Renal cortex interstitium (tissue), 15 donors: Measurements from ENCODE around the gene TRPM8. TPM values are rescaled to one million over a fixed set of nuclear protein-coding genes. Genes with fewer than 3 reads are reported as not detected.
"Not testable (repeated sequence)": the region's sequence is repeated elsewhere in the genome, so short reads cannot be mapped to it uniquely, and the experiment has no call there.

Experiments
- DNase-seq, 11 donors: peaks; one replicate each; pipeline ENCODE4 v3.0.0-alpha.2; 2013; ENCODE audit warnings: low read depth in 9 of 11, low spot score in 4 of 11; ENCODE audit errors: extremely low read depth in 1 of 11
- long read RNA-seq, 16 experiments: transcript quantifications; one replicate each; lab custom pipeline, GENCODE V29; 2026
- polyA plus RNA-seq, 3 donors: library from polyadenylated mRNA; unstranded; fragments of 120-200 nt; gene quantifications; one replicate each; pipeline ENCODE4 v1.2.1, GENCODE V29; 2013; ENCODE audit not compliant: insufficient read length in 3 of 3

TRPM8 gene
- under 1 TPM in 1 of 3 donors, not detected in 2; 0.56 TPM for polyA plus RNA-seq
- long read RNA-seq, donor 1: 0 reads
- long read RNA-seq, donor 2: 0 reads
- long read RNA-seq, donor 3: 0 reads
- long read RNA-seq, donor 4: 0 reads
- long read RNA-seq, donor 5: 0 reads
- long read RNA-seq, donor 6: 0 reads
- long read RNA-seq, donor 7: 0 reads
- long read RNA-seq, donor 8: 0 reads
- long read RNA-seq, donor 9: 0 reads
- long read RNA-seq, donor 10: 0 reads
- long read RNA-seq, donor 11: 0 reads
- long read RNA-seq, donor 12: 0 reads
- long read RNA-seq, donor 13: 0 reads
- long read RNA-seq, donor 14: 0 reads
- long read RNA-seq, donor 15: 0 reads
- long read RNA-seq, donor 16: 0 reads

DNA sequence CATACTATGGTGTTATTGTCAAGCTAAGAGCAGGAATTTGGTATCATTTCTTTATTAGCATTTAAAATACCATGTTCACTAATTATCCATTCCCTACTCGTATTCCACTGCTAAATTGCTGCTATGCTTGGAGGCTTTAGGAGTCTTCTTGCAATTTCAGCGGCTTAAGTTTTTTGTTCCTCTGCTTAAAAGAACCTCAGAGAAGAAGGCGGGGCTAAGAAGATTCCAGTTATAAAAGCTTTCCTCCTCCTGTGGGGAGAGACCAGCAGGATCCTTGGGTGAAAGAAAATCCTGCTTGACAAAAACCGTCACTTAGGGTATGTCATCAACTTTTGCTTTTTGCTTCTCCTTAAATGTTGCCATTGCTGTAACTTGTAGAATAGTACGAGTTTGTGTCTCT is at the start of gene TRPM8:
TRPM8 (plus strand) TSS at position 258 of the 400 bp plus-strand sequence. CDS start 9,165 bp downstream, outside the sequence.
- no peak for DNase-seq

DNA sequence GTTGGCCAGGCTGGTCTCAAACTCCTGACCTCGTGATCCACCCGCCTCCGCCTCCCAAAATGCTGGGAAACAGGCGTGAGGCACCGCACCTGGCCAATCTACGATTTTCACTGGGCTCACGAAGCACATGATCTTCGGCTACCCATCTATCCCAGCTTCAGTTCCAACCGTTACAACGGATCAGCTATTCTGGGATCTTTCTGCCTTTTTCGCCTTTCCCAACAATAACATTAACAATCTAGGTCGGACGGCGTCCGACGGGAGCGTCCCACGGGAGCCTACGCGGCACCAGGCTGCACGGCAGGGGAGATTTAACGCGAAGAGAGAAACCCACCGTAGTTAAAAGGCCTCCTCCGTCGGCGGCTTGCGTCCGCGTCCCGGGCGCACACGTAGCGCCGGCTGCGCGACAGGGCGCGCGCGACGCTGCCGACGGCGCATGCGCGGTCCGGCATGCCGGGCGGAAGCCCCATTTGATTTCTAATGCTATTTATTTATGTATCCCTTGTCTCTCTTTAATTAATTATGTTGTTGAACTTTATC is 49.1 kb upstream of the TRPM8 start, which contains the start of gene MSL3B:
MSL3B (minus strand) TSS at position 394 of the 540 bp plus-strand sequence.
- peak in 7 of 11 donors; percentile 12 to 33 (median 28) for DNase-seq

DNA sequence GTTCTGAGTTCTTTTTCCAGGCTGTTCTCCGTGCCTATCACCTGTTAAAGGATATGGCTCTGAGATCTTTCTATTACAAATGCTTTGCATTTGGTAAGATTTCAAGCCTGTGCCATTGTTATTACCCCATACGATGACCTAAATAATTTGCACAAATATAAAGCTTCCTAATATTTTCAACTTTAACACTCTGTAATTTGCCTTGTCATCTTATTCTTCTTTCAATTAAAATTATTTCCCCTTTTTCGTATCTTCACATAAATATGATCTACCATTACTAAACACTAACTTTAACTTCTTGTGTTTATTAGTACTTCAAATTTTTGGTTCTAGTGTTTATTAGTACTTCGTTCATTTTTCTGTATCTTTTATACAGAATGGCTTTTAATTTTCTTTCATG is 45.7 kb upstream of the TRPM8 start:
- DNase-seq: no peak

GRCh38 chr2:233872125-233872524 is 45.0 kb upstream of the TRPM8 start:
- DNase-seq: not testable (repeated sequence)

GRCh38 chr2:233882353-233882752 is 34.8 kb upstream of the TRPM8 start:
- DNase-seq: no peak

GRCh38 chr2:233892793-233893192 is 24.4 kb upstream of the TRPM8 start:
- no peak for DNase-seq

GRCh38 chr2:233896253-233896652 is 20.9 kb upstream of the TRPM8 start:
- not testable (repeated sequence) for DNase-seq

- DNase-seq: no peak
These were observed 15.8 kb upstream of the TRPM8 start for GRCh38 chr2:233901367-233901766.

DNA sequence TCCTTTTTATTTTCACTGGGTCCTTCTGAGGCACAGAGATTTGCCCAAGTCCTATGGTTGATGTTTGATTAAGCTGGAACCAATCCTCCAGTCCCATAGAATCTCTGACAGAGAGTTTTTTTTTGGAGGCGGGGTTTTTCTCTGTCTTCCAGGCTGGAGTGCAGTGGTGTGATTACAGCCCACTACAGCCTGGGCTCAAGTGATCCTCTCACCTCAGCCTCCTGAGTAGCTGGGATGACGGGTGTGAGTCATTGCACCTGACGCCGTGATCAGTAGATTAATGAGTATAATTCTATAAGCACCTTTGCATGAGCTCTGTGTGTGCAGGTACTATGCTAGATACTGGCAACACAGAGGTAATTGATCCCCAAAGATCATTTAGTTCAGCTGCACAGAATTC is 15.3 kb upstream of the TRPM8 start:
- DNase-seq: no peak

- no peak for DNase-seq
These were observed 11.2 kb upstream of the TRPM8 start for GRCh38 chr2:233905945-233906344.

- DNase-seq: no peak
These were observed 9.5 kb upstream of the TRPM8 start for GRCh38 chr2:233907627-233908026.

DNA sequence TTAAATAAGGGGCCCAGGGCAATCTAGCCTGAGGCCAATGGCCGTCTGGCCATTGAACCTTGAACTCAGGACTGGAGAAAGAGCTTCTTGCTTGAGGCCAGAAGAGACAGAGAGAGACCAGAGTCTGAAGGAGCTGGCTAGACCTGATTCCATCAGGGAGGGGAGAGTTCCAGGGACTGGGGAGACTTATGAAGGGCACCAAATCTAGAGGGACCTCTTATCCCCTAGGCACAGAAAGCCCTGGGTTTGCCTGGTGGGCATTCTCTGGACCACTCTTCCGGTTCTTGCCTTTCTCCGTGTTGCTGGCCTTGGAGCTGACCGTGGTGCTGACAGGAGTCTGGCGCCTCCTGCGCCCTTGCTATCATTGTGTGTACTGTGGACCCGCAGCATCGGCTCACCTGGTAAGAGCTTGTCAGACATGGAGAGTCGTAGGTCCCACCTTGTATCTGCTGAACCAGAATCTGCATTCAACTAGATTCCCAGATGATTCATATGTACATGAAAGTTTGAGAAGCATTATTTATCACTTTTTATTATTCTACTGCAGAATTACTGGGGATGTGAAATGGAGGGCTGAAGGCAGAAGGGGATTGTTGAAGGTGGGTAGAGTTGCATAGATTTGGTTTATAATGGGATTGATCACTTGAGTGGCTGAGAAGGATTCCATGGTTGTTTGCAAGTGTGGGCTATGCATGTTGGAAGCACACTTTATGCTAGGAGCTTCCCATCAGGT is 4.3 kb upstream of the TRPM8 start:
- DNase-seq: peak; percentile 19 to 63 (median 51)

DNA sequence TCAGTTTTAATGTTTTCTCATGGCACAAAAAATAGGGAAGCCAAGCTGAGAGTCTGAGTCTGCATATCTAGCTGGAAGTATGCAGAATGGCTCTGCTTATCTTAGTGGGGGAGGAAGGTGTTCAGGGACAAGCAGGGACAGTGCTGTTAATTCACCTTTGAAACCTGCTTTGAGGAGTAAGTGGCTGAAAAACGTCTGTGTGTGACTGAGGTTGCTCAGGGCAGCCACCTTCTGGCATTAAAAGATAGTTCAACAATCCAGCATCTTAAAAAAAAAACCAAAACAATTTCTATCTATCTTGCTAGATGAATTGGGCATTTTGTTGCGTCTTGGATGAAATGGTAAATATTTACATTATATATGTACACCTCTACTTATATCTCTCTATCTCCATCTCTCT is 2.0 kb upstream of the TRPM8 start:
- DNase-seq: no peak

DNA sequence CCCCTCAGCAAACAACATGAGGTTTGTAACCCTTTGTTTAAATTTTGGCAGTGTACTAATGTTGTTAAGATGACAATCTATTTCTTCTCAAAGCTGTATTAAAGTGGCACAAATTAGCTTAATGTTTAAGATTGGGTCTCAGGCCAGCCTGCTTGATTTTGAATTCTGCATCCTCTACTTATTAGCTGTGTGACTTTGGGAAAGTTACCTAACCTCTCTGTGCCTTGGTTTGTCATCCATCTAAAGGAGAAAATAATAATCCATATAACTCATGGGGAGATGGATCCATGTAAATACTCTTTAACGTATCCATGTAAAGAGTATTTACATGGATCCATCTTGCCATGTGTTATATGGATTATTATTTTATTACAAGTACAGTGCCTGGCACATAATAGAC is 2.1 kb downstream of the TRPM8 start:
- no peak for DNase-seq

DNA sequence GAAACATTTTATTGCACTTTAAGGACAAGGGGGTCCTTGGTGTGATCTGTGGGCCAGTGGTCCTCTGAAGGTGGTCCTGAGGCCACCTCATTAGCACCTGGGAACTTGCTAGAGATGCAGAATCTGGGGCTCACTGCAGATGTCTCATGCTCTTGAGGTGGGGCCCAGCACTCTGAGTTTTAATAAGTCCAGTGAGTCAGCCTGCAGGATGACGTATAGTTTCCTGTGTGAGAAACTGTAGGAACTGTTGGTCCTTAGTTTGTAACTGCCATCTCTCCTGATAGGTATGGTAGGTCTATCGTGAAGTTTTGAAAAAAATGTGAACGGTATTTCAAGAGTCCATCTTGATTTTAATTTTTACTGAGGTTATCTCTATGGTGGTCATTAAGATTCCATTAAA is 2.8 kb downstream of the TRPM8 start:
- DNase-seq: no peak

GRCh38 chr2:233922471-233922870 is 5.3 kb downstream of the TRPM8 start:
- no peak for DNase-seq

GRCh38 chr2:233925402-233925801 is 8.2 kb downstream of the TRPM8 start:
- no peak for DNase-seq

DNA sequence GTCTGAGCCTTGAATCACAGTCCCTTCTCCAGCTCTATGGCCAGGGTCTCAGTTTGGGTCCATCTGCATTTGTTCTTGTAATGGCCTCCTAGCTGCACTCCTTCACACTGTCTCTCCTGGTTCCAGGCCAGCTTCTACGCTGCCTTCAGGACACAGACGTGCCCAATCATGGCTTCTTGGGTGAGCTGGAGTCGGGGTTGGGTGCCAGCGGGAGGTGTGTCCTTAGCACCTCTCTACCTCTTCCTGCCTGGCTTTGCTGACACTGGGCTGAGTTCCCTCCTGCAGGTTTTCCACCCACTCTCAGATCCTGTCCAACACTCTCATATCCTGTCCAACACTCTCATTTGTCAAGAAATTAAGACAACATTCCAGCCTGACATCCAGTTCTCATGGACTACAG is 9.6 kb downstream of the TRPM8 start:
- DNase-seq: no peak

DNA sequence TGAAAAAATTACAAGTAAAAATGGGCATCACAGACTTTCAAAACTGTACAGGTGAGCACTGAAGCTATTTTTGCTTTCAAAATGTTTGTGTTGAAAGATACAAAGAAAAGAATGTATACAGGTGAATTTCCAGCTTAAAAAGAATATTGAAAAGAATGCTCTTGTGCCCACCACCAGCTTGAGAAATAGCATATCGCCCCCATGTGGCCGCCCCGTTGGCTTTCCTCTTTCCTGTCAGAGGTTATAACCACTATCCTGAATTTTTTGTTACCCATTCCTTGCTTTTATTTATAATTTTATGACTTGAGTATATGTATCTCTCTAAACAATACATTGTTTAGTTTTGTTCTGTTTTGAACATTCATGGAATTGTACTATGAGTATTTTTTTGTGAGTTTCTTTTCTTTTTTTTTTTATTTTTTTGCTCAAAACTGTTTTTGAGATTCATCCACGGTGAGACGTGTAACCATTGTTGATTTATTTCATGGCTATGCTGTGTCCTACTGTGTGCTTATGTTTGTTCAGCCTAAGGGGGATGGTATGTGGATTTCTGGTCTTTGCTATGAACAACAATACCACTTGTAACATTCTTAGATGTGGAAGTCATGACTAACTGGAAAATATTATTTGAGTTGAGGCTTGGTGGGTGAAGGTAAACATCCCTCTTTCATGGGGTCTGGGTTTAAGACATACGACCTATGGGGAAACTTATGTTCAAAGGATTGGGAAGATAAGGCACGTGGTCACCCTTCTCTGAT is 11.6 kb downstream of the TRPM8 start:
- no peak for DNase-seq
